GM12864 (cell line): ENCODE measurements around the gene STAT3.

Source experiments
- DNase-seq: peaks from one replicate; pipeline ENCODE4 v3.0.0-alpha.2; 2011; ENCODE audit warnings: low read depth
- H3K4me3 ChIP-seq: 2 replicates; pipeline ENCODE4 v1.5.1; 2011; ENCODE audit warnings: mild to moderate bottlenecking, low read depth, low read length, control low read depth
- TF ChIP-seq, protein P1 (sequence below): IDR thresholded peaks from 2 replicates; pipeline ENCODE4 v1.5.1; 2011; ENCODE audit warnings: low read depth, mild to moderate bottlenecking, moderate library complexity, low read length, control low read depth, inconsistent platforms; ENCODE audit errors: missing control alignments

Gene STAT3

DNA sequence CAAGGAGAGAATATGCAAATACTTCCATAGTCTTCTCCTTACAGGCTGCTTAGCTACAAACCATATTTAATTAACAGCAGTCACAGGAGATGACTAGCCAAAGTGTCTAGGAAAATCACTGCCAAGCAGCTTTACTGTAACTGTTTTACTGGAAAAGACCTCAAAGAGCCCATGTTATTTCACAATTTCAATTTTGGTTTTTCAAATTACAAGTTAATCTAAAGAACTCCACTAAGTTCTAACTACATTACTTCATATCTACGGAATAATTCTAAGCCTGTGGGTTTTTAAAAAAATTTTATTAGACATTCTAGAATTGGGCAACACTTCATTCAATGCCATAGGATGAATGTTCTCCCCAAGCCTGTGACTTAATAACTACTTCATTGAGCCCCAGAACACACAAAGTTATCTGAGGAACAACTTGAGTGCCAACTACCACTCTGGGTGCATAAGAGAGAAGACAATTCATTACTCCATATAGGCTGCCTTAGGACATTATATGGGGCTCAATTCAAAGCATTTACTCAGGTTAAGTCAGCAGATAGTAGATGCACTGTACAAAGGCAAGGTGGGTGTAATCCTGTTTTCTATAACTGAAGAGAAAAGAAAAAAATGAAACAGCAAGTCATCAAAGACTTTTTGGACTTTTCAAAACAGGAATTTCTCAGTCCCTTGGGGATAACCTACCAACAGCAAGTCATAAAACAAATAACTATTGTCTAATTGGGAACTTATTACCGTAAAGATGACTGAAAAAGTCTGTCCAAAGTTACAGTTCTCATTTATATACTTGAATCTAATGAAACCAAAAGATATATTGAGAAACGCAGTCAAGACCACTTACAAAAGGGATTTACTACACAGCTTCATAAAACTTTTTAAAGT lies 33.0 kb downstream of the STAT3 start:
- TF ChIP-seq, protein P1, sequence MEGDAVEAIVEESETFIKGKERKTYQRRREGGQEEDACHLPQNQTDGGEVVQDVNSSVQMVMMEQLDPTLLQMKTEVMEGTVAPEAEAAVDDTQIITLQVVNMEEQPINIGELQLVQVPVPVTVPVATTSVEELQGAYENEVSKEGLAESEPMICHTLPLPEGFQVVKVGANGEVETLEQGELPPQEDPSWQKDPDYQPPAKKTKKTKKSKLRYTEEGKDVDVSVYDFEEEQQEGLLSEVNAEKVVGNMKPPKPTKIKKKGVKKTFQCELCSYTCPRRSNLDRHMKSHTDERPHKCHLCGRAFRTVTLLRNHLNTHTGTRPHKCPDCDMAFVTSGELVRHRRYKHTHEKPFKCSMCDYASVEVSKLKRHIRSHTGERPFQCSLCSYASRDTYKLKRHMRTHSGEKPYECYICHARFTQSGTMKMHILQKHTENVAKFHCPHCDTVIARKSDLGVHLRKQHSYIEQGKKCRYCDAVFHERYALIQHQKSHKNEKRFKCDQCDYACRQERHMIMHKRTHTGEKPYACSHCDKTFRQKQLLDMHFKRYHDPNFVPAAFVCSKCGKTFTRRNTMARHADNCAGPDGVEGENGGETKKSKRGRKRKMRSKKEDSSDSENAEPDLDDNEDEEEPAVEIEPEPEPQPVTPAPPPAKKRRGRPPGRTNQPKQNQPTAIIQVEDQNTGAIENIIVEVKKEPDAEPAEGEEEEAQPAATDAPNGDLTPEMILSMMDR, result no peak
- H3K4me3 ChIP-seq, result no peak overlapping the region
- no peak for DNase-seq

GRCh38 chr17:42348104-42348503 lies 40.1 kb downstream of the STAT3 start:
- DNase-seq, result no peak

GRCh38 chr17:42347606-42348005 lies 40.6 kb downstream of the STAT3 start:
- DNase-seq, result no peak
- TF ChIP-seq, protein P1, result no peak
- no peak overlapping the region for H3K4me3 ChIP-seq

More at GRCh38 chr17:42348104-42348503, 40.1 kb downstream of the STAT3 start:
- no peak overlapping the region for H3K4me3 ChIP-seq
- TF ChIP-seq, protein P1, result no peak

- DNase-seq, result no peak
- no peak overlapping the region for H3K4me3 ChIP-seq
- TF ChIP-seq, protein P1, result no peak
Observed at GRCh38 chr17:42347198-42347597, 41.0 kb downstream of the STAT3 start.

- TF ChIP-seq, protein P1, result no peak
- DNase-seq, result no peak
Observed at GRCh38 chr17:42346481-42346880, 41.8 kb downstream of the STAT3 start.

GRCh38 chr17:42345396-42346073 lies 42.7 kb downstream of the STAT3 start:
- no peak overlapping the region for H3K4me3 ChIP-seq
- TF ChIP-seq, protein P1, result no peak
- no peak for DNase-seq

More at GRCh38 chr17:42346481-42346880, 41.8 kb downstream of the STAT3 start:
- H3K4me3 ChIP-seq, result no peak overlapping the region
